ENCODE measurements around the gene HPN. TPM values are rescaled to one million over a fixed set of nuclear protein-coding genes. Genes with fewer than 3 reads are reported as not detected.
A peak's percentile ranks its signal among the peaks of the same experiment; 100 is the strongest.

HPN gene
- polyA plus RNA-seq, 3 donors, result 0.05 TPM; not detected in 2

DNA sequence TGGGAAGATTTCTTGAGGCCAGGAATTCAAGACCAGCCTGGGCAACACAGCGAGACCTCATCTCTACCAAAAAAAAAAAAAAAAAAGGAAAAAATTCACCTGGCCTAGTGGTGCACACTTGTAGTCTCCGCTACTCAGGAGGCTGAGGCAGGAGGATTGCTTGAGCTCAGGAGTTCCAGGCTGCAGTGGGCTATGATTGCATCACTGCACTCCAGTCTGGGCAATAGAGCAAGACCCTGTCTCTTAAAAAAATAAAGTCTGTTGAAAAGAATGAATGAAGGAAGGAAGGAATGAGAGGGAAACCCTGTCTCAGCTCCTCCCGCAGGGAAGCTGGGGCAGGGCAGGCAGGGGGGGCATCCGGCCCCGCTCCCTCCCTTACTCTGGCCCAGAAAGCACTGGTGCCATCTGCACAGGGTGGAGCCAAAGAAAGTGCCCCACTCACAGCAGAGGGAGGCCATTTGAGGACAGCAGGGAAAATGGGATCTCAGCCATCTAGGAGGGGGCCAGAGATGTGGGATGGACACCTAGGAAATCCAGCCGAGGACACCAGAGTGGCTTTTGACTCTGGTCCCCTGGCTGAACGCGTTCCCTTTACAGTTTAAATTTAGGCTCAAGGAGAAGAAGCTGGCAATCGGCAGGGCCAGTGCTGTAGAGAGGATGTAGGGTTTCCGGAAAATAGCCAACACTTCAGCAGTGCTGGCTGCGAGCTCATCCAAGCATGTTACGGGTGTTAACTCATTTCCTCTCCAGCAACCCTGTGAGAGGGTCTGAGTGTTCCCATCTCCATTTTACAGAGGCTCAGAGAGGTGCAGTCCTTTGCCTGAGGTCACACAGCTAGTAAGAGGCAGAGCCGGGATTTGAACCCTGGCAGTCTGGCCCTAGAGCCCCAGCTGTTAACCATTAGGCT is 3.6 kb upstream of the HPN start:
- peaks cover 0 to 2% (median 0%) of the 10 kb centered on the region in 7 donors for H3K9me3 Mint-ChIP-seq
- H3K27ac ChIP-seq (ENCODE audit: low read depth in 1 of 2, low read length in 2 of 2), result no peak overlapping the region

More for the DNA sequence above, 3.6 kb upstream of the HPN start:
- peaks cover 0 to 7% of the 10 kb centered on the region in 2 donors for H3K36me3 Mint-ChIP-seq
- no peak overlapping the region for H3K4me2 ChIP-seq (replicated peaks; ENCODE audit: extremely low read depth, low read length, poor library complexity, severe bottlenecking)
- H3K9ac ChIP-seq (ENCODE audit: insufficient read depth, low read length, poor library complexity, severe bottlenecking), result no peak overlapping the region
- H2AFZ ChIP-seq (ENCODE audit: insufficient read depth, low read depth, low read length, poor library complexity, severe bottlenecking), result peak overlapping the region; percentile 26
- peaks cover 4 to 34% of the 10 kb centered on the region in 2 donors for H3K27me3 ChIP-seq (ENCODE audit: control insufficient read depth in 2 of 2, insufficient read depth in 2 of 2, low read length in 2 of 2)
- peaks cover 36 to 40% of the 10 kb centered on the region in 2 donors for H3K4me1 ChIP-seq (ENCODE audit: control insufficient read depth in 1 of 2, insufficient read depth in 2 of 2, low read length in 2 of 2)
- no peaks in the 10 kb centered on the region for H3K79me2 ChIP-seq (ENCODE audit: insufficient read depth, low read length)
- 26% methylated on average over 7 of the region's 13 CpGs for WGBS (ENCODE audit: insufficient coverage)
- H4K20me1 ChIP-seq (ENCODE audit: insufficient read depth, low read length), result no peaks in the 10 kb centered on the region
- peaks cover 25 to 58% (median 39%) of the 10 kb centered on the region in 3 donors for H3K27me3 Mint-ChIP-seq (ENCODE audit: low read depth in 3 of 3)
- TF ChIP-seq, protein P1, sequence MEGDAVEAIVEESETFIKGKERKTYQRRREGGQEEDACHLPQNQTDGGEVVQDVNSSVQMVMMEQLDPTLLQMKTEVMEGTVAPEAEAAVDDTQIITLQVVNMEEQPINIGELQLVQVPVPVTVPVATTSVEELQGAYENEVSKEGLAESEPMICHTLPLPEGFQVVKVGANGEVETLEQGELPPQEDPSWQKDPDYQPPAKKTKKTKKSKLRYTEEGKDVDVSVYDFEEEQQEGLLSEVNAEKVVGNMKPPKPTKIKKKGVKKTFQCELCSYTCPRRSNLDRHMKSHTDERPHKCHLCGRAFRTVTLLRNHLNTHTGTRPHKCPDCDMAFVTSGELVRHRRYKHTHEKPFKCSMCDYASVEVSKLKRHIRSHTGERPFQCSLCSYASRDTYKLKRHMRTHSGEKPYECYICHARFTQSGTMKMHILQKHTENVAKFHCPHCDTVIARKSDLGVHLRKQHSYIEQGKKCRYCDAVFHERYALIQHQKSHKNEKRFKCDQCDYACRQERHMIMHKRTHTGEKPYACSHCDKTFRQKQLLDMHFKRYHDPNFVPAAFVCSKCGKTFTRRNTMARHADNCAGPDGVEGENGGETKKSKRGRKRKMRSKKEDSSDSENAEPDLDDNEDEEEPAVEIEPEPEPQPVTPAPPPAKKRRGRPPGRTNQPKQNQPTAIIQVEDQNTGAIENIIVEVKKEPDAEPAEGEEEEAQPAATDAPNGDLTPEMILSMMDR (IDR thresholded peaks at IDR 0.05), result no peak
- intact Hi-C loops (cut with micrococcal nuclease), result no loop called here
- DNase-seq, result no peak
- H3K4me3 Mint-ChIP-seq, result peak overlapping the region; percentile 47 to 68
- no peak overlapping the region for H3K4me3 ChIP-seq (replicated peaks in 1 of 3; ENCODE audit: low read depth in 2 of 3, low read length in 3 of 3)
- peaks cover 31% of the 10 kb centered on the region for H3K4me1 Mint-ChIP-seq
- H3K36me3 ChIP-seq (replicated peaks in 1 of 2; ENCODE audit: control insufficient read depth in 1 of 2, insufficient read depth in 2 of 2, low read length in 2 of 2), result no peaks in the 10 kb centered on the region
- no peaks in the 10 kb centered on the region for H3K9me3 ChIP-seq (replicated peaks in 1 of 2; ENCODE audit: control insufficient read depth in 1 of 2, insufficient read depth in 1 of 2, low read length in 2 of 2)
- peak overlapping the region in 1 of 7 donors; percentile 78 for H3K27ac Mint-ChIP-seq
